ENCODE results near the gene PARD6A.
A peak's percentile ranks its signal among the peaks of the same experiment; 100 is the strongest.

PARD6A gene

GRCh38 chr16:67657751-67658518, 2.8 kb upstream of the PARD6A start:
- H3K4me3 ChIP-seq: no peak overlapping the region
- in situ Hi-C loops (cut with MboI; ENCODE audit: low sequenced_read_pairs): no loop called here
- no peaks in the 10 kb centered on the region for H3K27me3 ChIP-seq (ENCODE audit: low read depth)
- H3K9me3 ChIP-seq: no peaks in the 10 kb centered on the region
- peaks cover 4% of the 10 kb centered on the region for H3K4me1 ChIP-seq
- peaks cover 40% of the 10 kb centered on the region for H3K36me3 ChIP-seq (replicated peaks)
- DNase-seq (ENCODE audit: low spot score in 2 of 2): no peak

GRCh38 chr16:67658849-67659674, 1.7 kb upstream of the PARD6A start:
- Histone ChIP-seq H3K27me3 (ENCODE audit: low read depth) (no peaks in the 10 kb centered on the region), H3K36me3 (replicated peaks) (peaks cover 46% of the 10 kb centered on the region), H3K4me3 (peak overlapping the region; percentile 99), H3K4me1 (peaks cover 4% of the 10 kb centered on the region), H3K9me3 (no peaks in the 10 kb centered on the region)
- in situ Hi-C loops (cut with MboI; ENCODE audit: low sequenced_read_pairs): no loop called here
- DNase-seq (ENCODE audit: low spot score in 2 of 2): no peak

- no peaks in the 10 kb centered on the region for H3K9me3 ChIP-seq
- peak within 1 kb of the TSS; percentile 99 for H3K4me3 ChIP-seq
- peaks cover 42% of the 10 kb centered on the region for H3K36me3 ChIP-seq (replicated peaks)
- peaks cover 4% of the 10 kb centered on the region for H3K4me1 ChIP-seq
- in situ Hi-C loops (cut with MboI; ENCODE audit: low sequenced_read_pairs): no loop called here
- no peaks in the 10 kb centered on the region for H3K27me3 ChIP-seq (ENCODE audit: low read depth)
- peak; percentile 77 to 92 for DNase-seq (ENCODE audit: low spot score in 2 of 2)
These were observed 841 bp upstream of the PARD6A start, which contains the start of gene ACD for GRCh38 chr16:67659675-67660563. TSS of gene ACD (minus strand) at chr16:67660260. CDS start at chr16:67660220, 40 bp downstream.

GRCh38 chr16:67661101-67661761, 471 bp downstream of the PARD6A start:
- DNase-seq (ENCODE audit: low spot score in 2 of 2): no peak
- in situ Hi-C loops (cut with MboI; ENCODE audit: low sequenced_read_pairs): no loop called here
- H3K27me3 ChIP-seq (ENCODE audit: low read depth): no peaks in the 10 kb centered on the region

GRCh38 chr16:67661886-67662652, 1.3 kb downstream of the PARD6A start:
- no peak overlapping the region for H3K4me3 ChIP-seq
- H3K4me1 ChIP-seq: peaks cover 14% of the 10 kb centered on the region
- DNase-seq (ENCODE audit: low spot score in 2 of 2): no peak
- in situ Hi-C loops (cut with MboI; ENCODE audit: low sequenced_read_pairs): no loop called here
- H3K27me3 ChIP-seq (ENCODE audit: low read depth): no peaks in the 10 kb centered on the region
- H3K9me3 ChIP-seq: no peaks in the 10 kb centered on the region
- H3K36me3 ChIP-seq (replicated peaks): peaks cover 28% of the 10 kb centered on the region

More at GRCh38 chr16:67661101-67661761, 471 bp downstream of the PARD6A start:
- peaks cover 11% of the 10 kb centered on the region for H3K4me1 ChIP-seq
- H3K9me3 ChIP-seq: no peaks in the 10 kb centered on the region
- peak overlapping the region; percentile 99 for H3K4me3 ChIP-seq
- peaks cover 37% of the 10 kb centered on the region for H3K36me3 ChIP-seq (replicated peaks)

GRCh38 chr16:67662653-67663010, 1.9 kb downstream of the PARD6A start:
- H3K27me3 ChIP-seq (ENCODE audit: low read depth): no peaks in the 10 kb centered on the region
- H3K36me3 ChIP-seq (replicated peaks): peaks cover 25% of the 10 kb centered on the region
- in situ Hi-C loops (cut with MboI; ENCODE audit: low sequenced_read_pairs): no loop called here
- H3K9me3 ChIP-seq: no peaks in the 10 kb centered on the region
- H3K4me1 ChIP-seq: peaks cover 20% of the 10 kb centered on the region
- DNase-seq (ENCODE audit: low spot score in 2 of 2): no peak
- H3K4me3 ChIP-seq: no peak overlapping the region

GRCh38 chr16:67663151-67663876, 2.6 kb downstream of the PARD6A start:
- Histone ChIP-seq H3K4me3 (no peak overlapping the region), H3K27me3 (ENCODE audit: low read depth) (no peaks in the 10 kb centered on the region), H3K9me3 (no peaks in the 10 kb centered on the region), H3K36me3 (replicated peaks) (peaks cover 19% of the 10 kb centered on the region), H3K4me1 (peaks cover 27% of the 10 kb centered on the region)
- peak in 1 of 2 experiments; percentile 68 for DNase-seq (ENCODE audit: low spot score in 2 of 2)
- in situ Hi-C loops (cut with MboI; ENCODE audit: low sequenced_read_pairs): no loop called here

GRCh38 chr16:67663877-67664222, 3.1 kb downstream of the PARD6A start:
- no peaks in the 10 kb centered on the region for H3K27me3 ChIP-seq (ENCODE audit: low read depth)
- H3K9me3 ChIP-seq: no peaks in the 10 kb centered on the region
- in situ Hi-C loops (cut with MboI; ENCODE audit: low sequenced_read_pairs): no loop called here
- no peak overlapping the region for H3K4me3 ChIP-seq
- peaks cover 13% of the 10 kb centered on the region for H3K36me3 ChIP-seq (replicated peaks)
- no peak for DNase-seq (ENCODE audit: low spot score in 2 of 2)
- H3K4me1 ChIP-seq: peaks cover 27% of the 10 kb centered on the region

- no peaks in the 10 kb centered on the region for H3K9me3 ChIP-seq
- H3K36me3 ChIP-seq (replicated peaks): peaks cover 12% of the 10 kb centered on the region
- in situ Hi-C loops (cut with MboI; ENCODE audit: low sequenced_read_pairs): no loop called here
- DNase-seq (ENCODE audit: low spot score in 2 of 2): no peak
- peaks cover 23% of the 10 kb centered on the region for H3K4me1 ChIP-seq
- no peaks in the 10 kb centered on the region for H3K27me3 ChIP-seq (ENCODE audit: low read depth)
- H3K4me3 ChIP-seq: no peak overlapping the region
These were observed 3.5 kb downstream of the PARD6A start for GRCh38 chr16:67664258-67664657.

- Histone ChIP-seq H3K27me3 (ENCODE audit: low read depth) (no peaks in the 10 kb centered on the region), H3K4me3 (no peak overlapping the region), H3K4me1 (peaks cover 23% of the 10 kb centered on the region), H3K9me3 (no peaks in the 10 kb centered on the region), H3K36me3 (replicated peaks) (peaks cover 10% of the 10 kb centered on the region)
- DNase-seq (ENCODE audit: low spot score in 2 of 2): no peak
- in situ Hi-C loops (cut with MboI; ENCODE audit: low sequenced_read_pairs): loop anchor here (5.0 kb wide), 1 partner anchor 262 kb away; no protein-coding TSS in a partner anchor
These were observed 4.1 kb downstream of the PARD6A start for GRCh38 chr16:67664871-67665270.

- Histone ChIP-seq H3K27me3 (ENCODE audit: low read depth) (no peaks in the 10 kb centered on the region), H3K36me3 (replicated peaks) (peaks cover 6% of the 10 kb centered on the region; the same call in 1 of the 2 replicates), H3K4me3 (peak overlapping the region; percentile 73), H3K4me1 (peaks cover 23% of the 10 kb centered on the region), H3K9me3 (no peaks in the 10 kb centered on the region)
- in situ Hi-C loops (cut with MboI; ENCODE audit: low sequenced_read_pairs): loop anchor here (5.0 kb wide), 1 partner anchor 262 kb away; no protein-coding TSS in a partner anchor
- no peak for DNase-seq (ENCODE audit: low spot score in 2 of 2)
These were observed 4.8 kb downstream of the PARD6A start for GRCh38 chr16:67665598-67665997.

- H3K9me3 ChIP-seq: no peaks in the 10 kb centered on the region
- H3K4me1 ChIP-seq: peaks cover 23% of the 10 kb centered on the region
- peaks cover 6% of the 10 kb centered on the region; the same call in 1 of the 2 replicates for H3K36me3 ChIP-seq (replicated peaks)
- peak in 1 of 2 experiments; percentile 66 for DNase-seq (ENCODE audit: low spot score in 2 of 2)
- in situ Hi-C loops (cut with MboI; ENCODE audit: low sequenced_read_pairs): loop anchor here (5.0 kb wide), 1 partner anchor 261 kb away; no protein-coding TSS in a partner anchor
- H3K4me3 ChIP-seq: peak overlapping the region; percentile 73
- H3K27me3 ChIP-seq (ENCODE audit: low read depth): no peaks in the 10 kb centered on the region
These were observed 5.3 kb downstream of the PARD6A start for GRCh38 chr16:67666032-67666551.
